Peyer's patch (tissue), 4 donors: ENCODE results near the gene GAP43.

Experiments
- CTCF ChIP-seq, 6 experiments: fragments of 450-650 bp in 4 of 6; fragments of 200-600 bp in 2 of 6; sonication (generic) in 1 of 6; IDR thresholded peaks; one replicate each; pipeline ENCODE4 v1.5.1; 2017 to 2019; ENCODE audit warnings: antibody characterized with exemption in 6 of 6, mild to moderate bottlenecking in 3 of 6, moderate library complexity in 1 of 6
- POLR2A ChIP-seq, 2 donors: fragments of 450-650 bp; IDR thresholded peaks; one replicate each; pipeline ENCODE4 v1.5.1; 2017; ENCODE audit warnings: antibody characterized with exemption in 2 of 2, mild to moderate bottlenecking in 2 of 2, moderate library complexity in 2 of 2

- TF ChIP-seq POLR2A (IDR thresholded peaks at IDR 0.05) = no peak
- TF ChIP-seq CTCF (IDR thresholded peaks at IDR 0.05) = no peak
Measured at GRCh38 chr3:115576325-115576875, 46.9 kb upstream of the GAP43 start.
